ENCODE measurements around the gene CYTH4. TPM values are rescaled to one million over a fixed set of nuclear protein-coding genes. Genes with fewer than 3 reads are reported as not detected.
A peak's percentile ranks its signal among the peaks of the same experiment; 100 is the strongest.

The CYTH4 gene
- total RNA-seq, 1 experiment from 2014 or later: 0.15 TPM

DNA sequence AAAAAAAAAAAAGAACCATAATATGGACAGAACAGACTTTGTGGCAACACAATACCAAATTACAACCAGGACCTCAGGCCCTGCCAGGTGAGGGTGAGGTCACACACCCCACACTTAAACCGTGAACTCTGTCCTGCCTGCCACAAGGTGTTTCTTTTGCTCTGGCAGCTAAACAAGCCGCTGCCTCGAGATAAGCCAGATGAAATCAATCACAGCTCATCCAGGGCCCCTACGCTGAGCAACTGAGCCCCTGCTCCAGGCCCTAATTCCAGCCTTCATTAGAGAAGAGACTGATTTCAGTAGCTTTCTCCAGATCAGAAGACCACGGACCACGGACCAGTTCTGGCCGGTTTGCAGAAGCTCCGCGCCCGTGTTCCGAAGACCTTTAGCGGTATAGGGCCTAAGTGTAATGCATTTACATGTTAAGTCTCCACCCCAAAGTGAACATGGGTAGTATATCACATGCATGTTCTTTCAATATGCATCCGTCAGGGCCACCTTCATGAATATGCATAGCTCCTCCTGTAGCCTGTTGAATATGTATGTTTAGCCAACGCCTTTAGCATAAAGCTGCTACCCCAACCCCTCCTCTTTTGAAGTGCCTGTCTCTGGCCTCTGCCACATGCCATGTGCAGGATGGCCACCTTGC is 23.4 kb upstream of the CYTH4 start:
- POLR2A ChIA-PET: no interaction called here
- Mint-ChIP-seq H3K9me3 (peaks cover 4% of the 10 kb centered on the region), H3K36me3 (no peaks in the 10 kb centered on the region; the same call in 1 of the 2 replicates), H3K27ac (no peak overlapping the region), H3K27me3 (ENCODE audit: low read depth) (peaks cover 30% of the 10 kb centered on the region), H3K4me1 (peaks cover 19% of the 10 kb centered on the region), H3K4me3 (peak overlapping the region; percentile 59)
- TF ChIP-seq, protein P1, sequence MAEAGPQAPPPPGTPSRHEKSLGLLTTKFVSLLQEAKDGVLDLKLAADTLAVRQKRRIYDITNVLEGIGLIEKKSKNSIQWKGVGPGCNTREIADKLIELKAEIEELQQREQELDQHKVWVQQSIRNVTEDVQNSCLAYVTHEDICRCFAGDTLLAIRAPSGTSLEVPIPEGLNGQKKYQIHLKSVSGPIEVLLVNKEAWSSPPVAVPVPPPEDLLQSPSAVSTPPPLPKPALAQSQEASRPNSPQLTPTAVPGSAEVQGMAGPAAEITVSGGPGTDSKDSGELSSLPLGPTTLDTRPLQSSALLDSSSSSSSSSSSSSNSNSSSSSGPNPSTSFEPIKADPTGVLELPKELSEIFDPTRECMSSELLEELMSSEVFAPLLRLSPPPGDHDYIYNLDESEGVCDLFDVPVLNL (CRISPR knock-in tag; IDR thresholded peaks at IDR 0.05; ENCODE audit: borderline replicate concordance, low read depth): no peak
- TF ChIP-seq CREB1 (CRISPR knock-in tag; IDR thresholded peaks at IDR 0.05): no peak
- TF ChIP-seq FOXP1 (CRISPR knock-in tag; IDR thresholded peaks at IDR 0.05; ENCODE audit: borderline replicate concordance): no peak
- TF ChIP-seq ZNF121 (CRISPR knock-in tag; IDR thresholded peaks at IDR 0.05): no peak
- TF ChIP-seq ZBTB21 (CRISPR knock-in tag; IDR thresholded peaks at IDR 0.05; ENCODE audit: borderline replicate concordance): no peak
- no peak for TF ChIP-seq GTF2I (CRISPR knock-in tag; conservative IDR thresholded peaks at IDR 0.05)
- TF ChIP-seq, protein P2, sequence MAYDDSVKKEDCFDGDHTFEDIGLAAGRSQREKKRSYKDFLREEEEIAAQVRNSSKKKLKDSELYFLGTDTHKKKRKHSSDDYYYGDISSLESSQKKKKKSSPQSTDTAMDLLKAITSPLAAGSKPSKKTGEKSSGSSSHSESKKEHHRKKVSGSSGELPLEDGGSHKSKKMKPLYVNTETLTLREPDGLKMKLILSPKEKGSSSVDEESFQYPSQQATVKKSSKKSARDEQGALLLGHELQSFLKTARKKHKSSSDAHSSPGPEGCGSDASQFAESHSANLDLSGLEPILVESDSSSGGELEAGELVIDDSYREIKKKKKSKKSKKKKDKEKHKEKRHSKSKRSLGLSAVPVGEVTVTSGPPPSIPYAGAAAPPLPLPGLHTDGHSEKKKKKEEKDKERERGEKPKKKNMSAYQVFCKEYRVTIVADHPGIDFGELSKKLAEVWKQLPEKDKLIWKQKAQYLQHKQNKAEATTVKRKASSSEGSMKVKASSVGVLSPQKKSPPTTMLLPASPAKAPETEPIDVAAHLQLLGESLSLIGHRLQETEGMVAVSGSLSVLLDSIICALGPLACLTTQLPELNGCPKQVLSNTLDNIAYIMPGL (CRISPR knock-in tag; IDR thresholded peaks at IDR 0.05): no peak
- TF ChIP-seq, protein P3, sequence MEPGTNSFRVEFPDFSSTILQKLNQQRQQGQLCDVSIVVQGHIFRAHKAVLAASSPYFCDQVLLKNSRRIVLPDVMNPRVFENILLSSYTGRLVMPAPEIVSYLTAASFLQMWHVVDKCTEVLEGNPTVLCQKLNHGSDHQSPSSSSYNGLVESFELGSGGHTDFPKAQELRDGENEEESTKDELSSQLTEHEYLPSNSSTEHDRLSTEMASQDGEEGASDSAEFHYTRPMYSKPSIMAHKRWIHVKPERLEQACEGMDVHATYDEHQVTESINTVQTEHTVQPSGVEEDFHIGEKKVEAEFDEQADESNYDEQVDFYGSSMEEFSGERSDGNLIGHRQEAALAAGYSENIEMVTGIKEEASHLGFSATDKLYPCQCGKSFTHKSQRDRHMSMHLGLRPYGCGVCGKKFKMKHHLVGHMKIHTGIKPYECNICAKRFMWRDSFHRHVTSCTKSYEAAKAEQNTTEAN (CRISPR knock-in tag; IDR thresholded peaks at IDR 0.05): no peak
- TF ChIP-seq, protein P4, sequence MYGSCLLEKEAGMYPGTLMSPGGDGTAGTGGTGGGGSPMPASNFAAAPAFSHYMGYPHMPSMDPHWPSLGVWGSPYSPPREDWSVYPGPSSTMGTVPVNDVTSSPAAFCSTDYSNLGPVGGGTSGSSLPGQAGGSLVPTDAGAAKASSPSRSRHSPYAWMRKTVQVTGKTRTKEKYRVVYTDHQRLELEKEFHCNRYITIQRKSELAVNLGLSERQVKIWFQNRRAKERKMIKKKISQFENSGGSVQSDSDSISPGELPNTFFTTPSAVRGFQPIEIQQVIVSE (CRISPR knock-in tag; IDR thresholded peaks at IDR 0.05; ENCODE audit: borderline replicate concordance): no peak
- TF ChIP-seq, protein P5, sequence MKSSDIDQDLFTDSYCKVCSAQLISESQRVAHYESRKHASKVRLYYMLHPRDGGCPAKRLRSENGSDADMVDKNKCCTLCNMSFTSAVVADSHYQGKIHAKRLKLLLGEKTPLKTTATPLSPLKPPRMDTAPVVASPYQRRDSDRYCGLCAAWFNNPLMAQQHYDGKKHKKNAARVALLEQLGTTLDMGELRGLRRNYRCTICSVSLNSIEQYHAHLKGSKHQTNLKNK (CRISPR knock-in tag; IDR thresholded peaks at IDR 0.05): no peak
- no peak for TF ChIP-seq ZNF219 (CRISPR knock-in tag; IDR thresholded peaks at IDR 0.05; ENCODE audit: borderline replicate concordance)
- TF ChIP-seq ATF1 (CRISPR knock-in tag; IDR thresholded peaks at IDR 0.05): no peak
- no peak for TF ChIP-seq CREM (CRISPR knock-in tag; IDR thresholded peaks at IDR 0.05)
- DNase-seq (ENCODE audit: low spot score) (no peak), ATAC-seq (peak; percentile 43)
- CTCF ChIA-PET: interaction anchor here (0.6 to 4.5 kb wide), 55 partner anchors 8 to 348 kb away, joined by 3 to 83 read pairs (median 5); partner anchors contain the start of genes IL2RB, RAC2 and SSTR3

DNA sequence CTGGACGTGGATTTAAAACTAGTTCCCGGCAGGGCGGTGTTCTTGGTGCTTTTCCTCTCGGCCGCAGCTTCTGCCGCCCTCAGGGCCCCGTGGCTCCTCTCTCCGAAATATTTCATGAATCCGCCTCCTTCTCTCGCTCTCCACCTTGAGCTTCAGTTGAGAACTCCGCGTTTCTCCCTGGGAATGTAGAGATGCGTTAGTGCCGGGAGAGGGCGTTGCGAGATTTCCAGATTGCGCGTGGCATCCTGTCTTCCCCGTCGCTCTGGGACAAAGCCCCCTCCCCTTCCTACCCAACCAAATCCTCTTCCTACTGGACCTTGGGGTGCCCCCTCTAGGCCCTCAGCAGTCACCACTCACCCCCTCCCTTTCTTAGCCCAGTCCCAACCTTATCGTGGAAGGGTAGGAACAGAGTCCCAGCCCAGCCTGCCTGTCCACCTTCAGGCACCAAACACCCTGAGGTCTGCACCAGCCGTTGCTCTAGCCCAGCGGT is 22.7 kb upstream of the CYTH4 start:
- peaks cover 3% of the 10 kb centered on the region for H3K36me3 Mint-ChIP-seq
- peaks cover 11% of the 10 kb centered on the region for H3K9me3 Mint-ChIP-seq
- CTCF ChIA-PET: interaction anchor here (0.6 to 4.5 kb wide), 56 partner anchors 9 to 347 kb away, joined by 3 to 83 read pairs (median 4); partner anchors contain the start of genes C1QTNF6, IL2RB, RAC2 and SSTR3
- TF ChIP-seq, protein P6, sequence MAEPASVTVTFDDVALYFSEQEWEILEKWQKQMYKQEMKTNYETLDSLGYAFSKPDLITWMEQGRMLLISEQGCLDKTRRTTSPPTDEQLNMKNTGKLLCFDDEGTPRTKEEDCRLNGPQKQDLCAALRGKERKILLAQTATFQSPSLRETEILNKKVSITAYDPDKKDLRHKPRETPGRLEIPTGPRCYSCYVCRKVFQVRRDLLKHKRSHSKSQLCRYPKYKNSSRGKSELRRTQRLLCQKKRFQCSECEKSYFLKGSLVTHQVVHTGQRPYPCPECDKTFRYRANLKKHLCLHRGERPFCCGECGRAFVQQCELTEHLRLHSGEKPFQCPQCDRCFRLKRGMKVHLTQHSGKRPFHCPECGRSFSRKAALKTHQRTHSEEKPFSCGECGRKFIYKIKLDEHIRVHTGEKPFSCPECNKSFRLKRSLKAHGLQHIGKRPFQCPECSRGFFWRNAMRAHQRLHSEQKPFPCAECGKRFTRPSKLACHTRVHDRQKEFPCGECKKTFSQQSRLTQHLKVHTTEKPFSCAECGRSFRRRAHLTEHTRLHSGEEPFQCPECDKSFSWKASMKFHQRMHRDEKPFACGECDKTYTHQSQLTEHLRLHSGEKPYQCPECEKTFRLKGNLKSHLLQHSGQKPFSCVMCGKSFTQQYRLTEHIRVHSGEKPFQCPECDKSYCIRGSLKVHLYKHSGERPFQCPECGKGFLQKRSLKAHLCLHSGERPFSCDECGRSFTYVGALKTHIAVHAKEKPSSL (CRISPR knock-in tag; conservative IDR thresholded peaks at IDR 0.05): no peak
- TF ChIP-seq, protein P7, sequence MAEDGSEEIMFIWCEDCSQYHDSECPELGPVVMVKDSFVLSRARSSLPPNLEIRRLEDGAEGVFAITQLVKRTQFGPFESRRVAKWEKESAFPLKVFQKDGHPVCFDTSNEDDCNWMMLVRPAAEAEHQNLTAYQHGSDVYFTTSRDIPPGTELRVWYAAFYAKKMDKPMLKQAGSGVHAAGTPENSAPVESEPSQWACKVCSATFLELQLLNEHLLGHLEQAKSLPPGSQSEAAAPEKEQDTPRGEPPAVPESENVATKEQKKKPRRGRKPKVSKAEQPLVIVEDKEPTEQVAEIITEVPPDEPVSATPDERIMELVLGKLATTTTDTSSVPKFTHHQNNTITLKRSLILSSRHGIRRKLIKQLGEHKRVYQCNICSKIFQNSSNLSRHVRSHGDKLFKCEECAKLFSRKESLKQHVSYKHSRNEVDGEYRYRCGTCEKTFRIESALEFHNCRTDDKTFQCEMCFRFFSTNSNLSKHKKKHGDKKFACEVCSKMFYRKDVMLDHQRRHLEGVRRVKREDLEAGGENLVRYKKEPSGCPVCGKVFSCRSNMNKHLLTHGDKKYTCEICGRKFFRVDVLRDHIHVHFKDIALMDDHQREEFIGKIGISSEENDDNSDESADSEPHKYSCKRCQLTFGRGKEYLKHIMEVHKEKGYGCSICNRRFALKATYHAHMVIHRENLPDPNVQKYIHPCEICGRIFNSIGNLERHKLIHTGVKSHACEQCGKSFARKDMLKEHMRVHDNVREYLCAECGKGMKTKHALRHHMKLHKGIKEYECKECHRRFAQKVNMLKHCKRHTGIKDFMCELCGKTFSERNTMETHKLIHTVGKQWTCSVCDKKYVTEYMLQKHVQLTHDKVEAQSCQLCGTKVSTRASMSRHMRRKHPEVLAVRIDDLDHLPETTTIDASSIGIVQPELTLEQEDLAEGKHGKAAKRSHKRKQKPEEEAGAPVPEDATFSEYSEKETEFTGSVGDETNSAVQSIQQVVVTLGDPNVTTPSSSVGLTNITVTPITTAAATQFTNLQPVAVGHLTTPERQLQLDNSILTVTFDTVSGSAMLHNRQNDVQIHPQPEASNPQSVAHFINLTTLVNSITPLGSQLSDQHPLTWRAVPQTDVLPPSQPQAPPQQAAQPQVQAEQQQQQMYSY (CRISPR knock-in tag; IDR thresholded peaks at IDR 0.05): peak; percentile 82
- 0 out of 2 replicates have a peak overlapping the region, but pooled peaks have one; percentile 16 for H3K27ac Mint-ChIP-seq
- H3K4me3 Mint-ChIP-seq: peak overlapping the region; percentile 59
- peak; percentile 60 for ATAC-seq
- H3K4me1 Mint-ChIP-seq: peaks cover 19% of the 10 kb centered on the region
- POLR2A ChIA-PET: interaction anchor here (0.5 kb wide), 1 partner anchor 342 kb away, joined by 3 read pairs; no protein-coding TSS in a partner anchor
- peaks cover 32% of the 10 kb centered on the region for H3K27me3 Mint-ChIP-seq (ENCODE audit: low read depth)
- peak; percentile 62 for DNase-seq (ENCODE audit: low spot score)
